ENCODE measurements around the gene ATG9B.
A peak's percentile ranks its signal among the peaks of the same experiment; 100 is the strongest.

ATG9B gene

DNA sequence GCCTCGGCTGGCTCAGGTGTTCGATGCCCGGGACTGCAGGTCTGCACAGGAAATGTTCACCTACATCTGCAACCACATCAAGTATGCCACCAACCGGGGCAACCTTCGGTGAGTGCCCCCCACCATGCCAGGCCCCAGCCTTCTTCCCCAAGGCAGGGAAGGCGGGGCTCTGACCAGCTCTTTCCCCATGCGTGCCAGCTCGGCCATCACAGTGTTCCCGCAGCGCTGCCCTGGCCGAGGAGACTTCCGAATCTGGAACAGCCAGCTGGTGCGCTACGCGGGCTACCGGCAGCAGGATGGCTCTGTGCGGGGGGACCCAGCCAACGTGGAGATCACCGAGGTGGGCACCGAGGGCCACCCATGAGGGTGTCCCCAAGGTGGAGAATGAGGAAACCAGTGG, 26.0 kb downstream of the ATG9B start:
- DNase-seq: no peak

DNA sequence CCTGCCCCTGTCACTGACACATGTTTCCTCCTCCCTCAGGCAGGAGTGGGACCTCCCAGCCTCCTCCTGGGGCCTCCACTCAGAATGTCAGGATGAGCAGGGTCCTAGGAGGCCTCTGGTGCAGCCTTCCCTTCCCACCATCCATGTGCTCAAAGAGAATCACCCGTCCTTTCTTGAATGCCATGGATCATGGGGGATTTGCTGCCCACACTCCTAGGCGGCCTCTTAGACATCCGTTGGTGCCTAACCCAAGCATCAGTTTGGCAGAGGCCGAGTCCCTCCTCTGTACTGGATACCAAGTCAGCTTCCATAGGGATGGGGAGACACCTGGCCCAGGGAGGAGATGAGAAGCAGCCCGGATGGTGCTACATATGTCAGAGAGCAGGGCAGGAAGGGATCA, 26.5 kb downstream of the ATG9B start:
- DNase-seq: no peak

DNA sequence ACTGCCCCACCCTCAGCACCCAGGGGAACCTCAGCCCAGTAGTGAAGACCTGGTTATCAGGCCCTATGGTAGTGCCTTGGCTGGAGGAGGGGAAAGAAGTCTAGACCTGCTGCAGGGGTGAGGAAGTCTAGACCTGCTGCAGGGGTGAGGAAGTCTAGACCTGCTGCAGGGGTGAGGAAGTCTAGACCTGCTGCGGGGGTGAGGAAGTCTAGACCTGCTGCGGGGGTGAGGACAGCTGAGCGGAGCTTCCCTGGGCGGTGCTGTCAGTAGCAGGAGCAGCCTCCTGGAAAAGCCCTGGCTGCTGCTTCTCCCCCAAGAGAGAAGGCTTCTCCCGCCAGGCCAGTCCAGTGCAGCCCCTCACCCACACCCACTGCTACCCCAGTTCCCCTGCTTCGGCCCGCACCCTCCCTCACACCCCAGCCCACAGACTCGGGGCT, 27.2 kb downstream of the ATG9B start:
- no peak for DNase-seq

DNA sequence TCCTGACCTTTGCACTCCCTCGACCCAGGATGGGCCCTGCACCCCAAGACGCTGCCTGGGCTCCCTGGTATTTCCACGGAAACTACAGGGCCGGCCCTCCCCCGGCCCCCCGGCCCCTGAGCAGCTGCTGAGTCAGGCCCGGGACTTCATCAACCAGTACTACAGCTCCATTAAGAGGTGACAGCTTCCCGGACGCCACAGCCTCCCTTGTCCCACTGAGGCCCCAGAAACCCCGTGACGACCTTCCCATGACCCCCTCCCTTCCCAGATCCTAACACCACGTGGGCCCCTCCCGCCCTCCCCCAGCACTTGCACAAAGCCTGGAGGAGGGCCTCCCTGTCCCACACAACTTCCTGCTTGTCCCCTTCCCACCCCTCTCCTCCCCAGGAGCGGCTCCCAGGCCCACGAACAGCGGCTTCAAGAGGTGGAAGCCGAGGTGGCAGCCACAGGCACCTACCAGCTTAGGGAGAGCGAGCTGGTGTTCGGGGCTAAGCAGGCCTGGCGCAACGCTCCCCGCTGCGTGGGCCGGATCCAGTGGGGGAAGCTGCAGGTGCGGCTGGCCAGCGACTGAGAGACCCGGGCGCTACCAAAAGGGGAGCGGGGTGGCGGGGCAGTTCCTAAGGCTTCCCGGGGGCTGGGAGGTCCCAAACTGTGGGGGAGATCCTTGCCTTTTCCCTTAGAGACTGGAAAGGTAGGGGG, 27.8 kb downstream of the ATG9B start:
- DNase-seq: no peak

DNA sequence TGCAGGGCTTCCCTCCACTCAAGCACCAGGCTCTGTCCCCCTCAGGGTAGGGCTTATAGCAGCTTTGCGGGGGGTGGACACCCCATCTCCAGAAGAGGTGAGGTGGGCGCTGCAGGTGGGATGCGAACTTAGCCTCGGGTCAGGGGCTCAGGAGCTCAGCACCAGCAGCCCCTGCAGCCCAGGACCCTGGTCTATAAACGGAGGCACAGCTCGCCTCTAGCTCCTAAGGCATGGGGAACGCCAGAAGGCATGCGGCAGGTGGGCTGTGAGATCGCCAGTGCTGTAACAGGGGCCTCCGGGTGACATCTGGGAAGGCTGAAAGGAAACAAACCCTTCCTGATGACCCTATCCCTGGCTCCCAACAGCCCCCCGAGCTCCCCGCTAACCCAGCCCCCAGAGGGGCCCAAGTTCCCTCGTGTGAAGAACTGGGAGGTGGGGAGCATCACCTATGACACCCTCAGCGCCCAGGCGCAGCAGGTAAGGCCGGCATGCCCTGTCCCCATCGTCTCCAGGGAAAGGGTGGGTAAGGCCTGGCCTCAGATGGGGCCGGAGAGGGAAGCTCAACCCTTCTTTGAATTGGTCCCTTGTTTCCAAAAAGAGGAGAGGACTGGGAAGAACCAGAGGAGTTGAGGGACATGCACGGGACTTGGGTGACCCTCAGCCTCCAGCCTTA, 29.3 kb downstream of the ATG9B start:
- no peak for DNase-seq

DNA sequence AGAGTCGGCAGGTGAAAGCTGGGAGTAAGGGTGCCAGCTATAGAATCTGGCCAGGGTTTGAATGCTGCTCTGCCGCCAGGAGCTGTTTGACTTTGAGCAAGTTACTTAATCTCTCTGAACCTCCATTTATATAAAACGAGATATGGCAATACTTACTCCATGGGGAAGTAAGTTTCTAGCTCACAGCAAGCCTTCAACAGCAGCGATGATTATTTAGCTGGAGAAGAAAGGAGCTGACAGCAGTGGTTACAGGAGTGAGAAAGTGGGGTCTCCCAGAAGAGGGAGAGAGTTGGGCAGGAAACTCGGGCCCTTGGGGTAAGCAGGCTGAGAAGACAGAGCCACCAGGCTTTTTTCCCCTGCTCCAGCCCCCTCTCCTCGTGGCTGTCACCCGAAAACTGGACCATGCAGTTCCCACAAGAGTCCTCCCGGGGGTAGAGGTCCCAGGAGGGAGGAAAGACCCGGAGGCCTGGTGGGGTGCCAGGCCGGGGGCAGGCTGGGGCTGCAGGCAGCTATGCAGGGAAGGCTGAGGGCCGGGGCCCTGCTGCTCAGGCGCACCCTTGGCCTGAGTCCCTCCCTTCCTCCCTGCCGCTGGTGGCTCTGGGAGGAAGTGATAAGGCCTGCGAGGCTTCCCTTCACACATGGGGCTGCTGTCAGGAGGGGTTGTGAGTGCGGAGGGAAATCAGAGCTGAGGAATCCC, 30.0 kb downstream of the ATG9B start:
- peak; percentile 78 for DNase-seq

DNA sequence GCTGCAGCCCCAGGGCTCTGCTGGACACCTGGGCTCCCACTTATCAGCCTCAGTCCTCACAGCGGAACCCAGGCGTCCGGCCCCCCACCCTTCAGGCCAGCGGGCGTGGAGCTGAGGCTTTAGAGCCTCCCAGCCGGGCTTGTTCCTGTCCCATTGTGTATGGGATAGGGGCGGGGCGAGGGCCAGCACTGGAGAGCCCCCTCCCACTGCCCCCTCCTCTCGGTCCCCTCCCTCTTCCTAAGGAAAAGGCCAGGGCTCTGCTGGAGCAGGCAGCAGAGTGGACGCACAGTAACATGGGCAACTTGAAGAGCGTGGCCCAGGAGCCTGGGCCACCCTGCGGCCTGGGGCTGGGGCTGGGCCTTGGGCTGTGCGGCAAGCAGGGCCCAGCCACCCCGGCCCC, 30.8 kb downstream of the ATG9B start:
- no peak for DNase-seq

DNA sequence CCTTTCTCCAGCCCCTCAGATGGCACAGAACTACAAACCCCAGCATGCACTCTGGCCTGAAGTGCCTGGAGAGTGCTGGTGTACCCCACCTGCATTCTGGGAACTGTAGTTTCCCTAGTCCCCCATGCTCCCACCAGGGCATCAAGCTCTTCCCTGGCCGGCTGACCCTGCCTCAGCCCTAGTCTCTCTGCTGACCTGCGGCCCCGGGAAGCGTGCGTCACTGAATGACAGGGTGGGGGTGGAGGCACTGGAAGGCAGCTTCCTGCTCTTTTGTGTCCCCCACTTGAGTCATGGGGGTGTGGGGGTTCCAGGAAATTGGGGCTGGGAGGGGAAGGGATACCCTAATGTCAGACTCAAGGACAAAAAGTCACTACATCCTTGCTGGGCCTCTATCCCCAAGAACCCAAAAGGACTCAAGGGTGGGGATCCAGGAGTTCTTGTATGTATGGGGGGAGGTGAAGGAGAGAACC, 31.4 kb downstream of the ATG9B start:
- peak; percentile 87 for DNase-seq

DNA sequence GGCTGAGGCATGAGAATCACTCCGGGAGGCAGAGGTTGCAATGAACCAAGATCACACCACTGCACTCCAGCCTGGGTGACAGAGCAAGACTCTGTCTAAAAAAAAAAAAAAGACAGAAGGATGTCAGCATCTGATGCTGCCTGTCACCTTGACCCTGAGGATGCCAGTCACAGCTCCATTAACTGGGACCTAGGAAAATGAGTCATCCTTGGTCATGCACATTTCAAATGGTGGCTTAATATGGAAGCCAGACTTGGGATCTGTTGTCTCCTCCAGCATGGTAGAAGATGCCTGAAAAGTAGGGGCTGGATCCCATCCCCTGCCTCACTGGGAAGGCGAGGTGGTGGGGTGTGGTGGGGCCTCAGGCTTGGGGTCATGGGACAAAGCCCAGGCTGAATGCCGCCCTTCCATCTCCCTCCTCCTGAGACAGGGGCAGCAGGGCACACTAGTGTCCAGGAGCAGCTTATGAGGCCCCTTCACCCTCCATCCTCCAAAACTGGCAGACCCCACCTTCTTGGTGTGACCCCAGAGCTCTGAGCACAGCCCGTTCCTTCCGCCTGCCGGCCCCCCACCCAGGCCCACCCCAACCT, 32.1 kb downstream of the ATG9B start:
- DNase-seq: no peak

DNA sequence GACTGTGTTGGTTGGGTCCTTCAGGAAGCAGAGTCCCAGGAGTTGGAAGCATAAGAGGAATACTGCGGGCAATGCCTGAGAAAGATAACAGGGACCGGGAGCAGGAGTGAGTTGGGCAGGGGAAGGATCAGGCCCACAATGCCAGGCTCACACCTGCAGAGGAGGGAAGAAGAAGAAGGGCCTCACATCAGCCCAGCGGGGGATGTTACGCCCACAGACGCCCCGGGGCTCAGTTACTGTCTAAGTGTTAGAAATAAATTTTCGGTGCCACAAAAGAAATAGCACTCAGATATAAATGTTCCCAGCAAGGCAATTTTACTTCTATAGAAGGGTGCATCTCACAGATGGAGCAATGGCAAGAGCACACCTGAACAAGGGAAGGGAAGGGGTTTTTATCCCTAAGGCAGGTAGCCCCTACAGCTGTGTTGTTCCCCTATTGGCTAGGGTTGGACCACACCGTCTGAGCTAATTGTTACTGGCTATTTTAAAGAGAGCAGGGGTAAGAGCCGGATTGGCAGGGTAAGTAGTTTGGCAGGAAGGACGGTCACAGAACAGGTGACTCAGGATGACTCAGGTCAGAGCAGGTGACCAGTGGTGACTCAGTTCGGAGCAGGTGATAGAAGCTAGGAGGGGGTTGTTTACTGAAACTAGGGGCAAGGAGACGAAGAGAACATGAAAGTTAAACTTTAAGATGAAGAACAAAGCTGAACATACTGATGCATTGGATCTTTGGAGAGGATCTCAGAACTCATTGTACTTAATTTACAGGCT, 33.7 kb downstream of the ATG9B start, which contains the start of gene NOS3:
Gene NOS3 (plus strand): TSS at position 602 of the 771 bp plus-strand sequence. CDS start 2,787 bp downstream, outside the sequence.
- DNase-seq: peak; percentile 93

DNA sequence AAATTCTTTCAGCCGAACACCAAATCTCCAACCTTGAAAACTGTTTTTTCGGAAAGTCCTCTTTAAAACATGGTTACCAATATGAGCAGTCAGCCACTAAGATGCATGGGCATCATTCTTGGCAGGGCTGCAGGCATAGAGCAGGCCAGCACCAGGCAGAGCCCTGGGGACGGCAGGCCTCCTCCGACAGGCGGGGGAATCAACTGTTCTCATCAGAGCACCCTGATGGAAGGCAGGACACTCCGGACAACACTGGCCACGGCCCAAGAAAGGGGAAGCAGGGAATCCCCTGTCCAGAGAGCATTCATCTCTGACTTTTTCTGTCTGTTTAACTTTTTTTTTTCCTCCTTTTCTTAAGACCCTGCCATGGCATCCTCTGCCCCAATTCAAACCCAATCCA, 34.8 kb downstream of the ATG9B start:
- no peak for DNase-seq

DNA sequence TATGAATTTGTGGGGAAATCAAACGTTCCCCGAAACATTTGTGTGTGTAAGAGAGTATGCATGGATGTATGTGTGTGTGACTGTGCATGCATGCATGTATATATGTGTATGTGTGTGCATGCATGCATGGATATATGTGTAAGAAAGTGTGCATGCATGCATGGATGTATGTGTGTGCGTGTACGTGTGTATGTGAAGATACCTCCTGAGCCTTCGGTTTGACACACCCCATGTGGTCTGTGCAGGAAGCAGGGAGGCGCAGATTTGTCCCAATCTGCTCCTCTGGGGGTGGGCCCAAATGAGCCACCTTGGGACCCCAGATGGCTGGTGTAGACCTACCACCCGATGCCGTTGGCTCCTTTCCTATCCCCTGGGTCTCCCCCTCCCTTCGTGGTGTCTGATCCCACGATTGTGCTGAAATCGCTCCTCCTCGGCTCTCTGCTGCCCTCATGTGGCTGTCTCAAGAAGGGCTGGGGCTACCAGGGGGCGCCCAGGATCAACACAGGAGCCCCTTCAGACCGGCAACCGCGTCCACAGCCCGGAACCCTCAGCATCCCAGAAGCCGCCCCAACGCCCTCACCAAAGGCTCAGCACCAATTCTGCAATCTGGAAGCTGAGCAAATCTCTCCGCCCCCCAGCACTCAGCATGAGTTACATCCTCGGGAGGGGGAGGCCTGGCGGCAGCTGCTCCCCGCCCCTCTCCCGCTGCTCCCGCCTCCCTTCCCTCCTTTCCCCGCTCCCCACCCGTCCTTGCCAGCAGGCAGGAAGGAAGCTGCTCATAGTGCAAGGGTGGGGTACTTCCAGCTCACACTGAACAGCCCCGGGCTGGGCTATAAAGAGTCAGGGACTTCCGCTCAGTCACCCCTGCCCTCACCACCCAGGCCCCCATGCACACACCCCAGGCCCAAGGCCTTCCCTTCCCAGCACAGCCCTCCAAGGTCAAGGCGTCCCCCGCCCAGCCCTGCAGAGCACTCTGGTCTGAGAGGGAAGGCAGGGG, 35.8 kb downstream of the ATG9B start:
- DNase-seq: peak; percentile 84

DNA sequence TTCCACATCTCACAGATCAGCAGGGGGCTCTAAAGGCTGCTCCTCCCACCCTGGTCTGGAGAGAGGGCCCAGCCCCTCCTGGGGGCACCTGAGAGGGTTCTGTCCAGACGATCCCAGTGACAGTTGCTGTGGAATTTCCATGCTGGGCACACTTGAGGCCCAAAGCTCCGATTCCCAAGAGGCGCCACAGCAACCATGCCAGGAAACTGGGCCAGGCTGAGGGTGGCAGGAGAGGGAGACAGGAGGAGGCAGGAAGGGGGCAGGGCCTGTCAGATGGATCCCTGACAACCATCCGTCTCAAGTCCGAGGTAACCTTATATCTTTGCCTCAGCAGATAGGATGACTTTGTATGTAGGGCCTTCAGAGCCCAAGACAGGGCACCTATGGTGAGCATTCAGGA, 37.7 kb downstream of the ATG9B start:
- no peak for DNase-seq

DNA sequence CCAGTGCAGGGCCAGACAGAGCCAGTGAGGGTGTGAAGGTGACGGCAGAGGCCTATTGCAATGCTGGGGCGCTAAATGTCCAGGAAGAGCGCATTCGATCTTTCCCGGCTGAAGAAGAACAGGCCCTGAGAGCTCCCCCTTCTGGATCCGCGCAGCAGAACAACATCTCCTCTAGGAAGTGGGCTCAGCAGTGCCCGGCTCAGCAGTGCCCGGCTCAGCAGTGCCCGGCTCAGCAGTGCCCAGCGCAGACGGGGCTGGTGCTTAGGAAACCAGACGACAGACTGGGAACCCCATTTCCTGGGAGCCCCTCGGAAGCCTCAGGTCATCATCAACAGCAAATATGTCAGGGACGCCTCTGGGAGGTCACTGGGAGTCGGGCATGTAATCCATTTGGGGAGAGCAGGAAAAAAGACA, 38.2 kb downstream of the ATG9B start:
- DNase-seq: peak; percentile 77

DNA sequence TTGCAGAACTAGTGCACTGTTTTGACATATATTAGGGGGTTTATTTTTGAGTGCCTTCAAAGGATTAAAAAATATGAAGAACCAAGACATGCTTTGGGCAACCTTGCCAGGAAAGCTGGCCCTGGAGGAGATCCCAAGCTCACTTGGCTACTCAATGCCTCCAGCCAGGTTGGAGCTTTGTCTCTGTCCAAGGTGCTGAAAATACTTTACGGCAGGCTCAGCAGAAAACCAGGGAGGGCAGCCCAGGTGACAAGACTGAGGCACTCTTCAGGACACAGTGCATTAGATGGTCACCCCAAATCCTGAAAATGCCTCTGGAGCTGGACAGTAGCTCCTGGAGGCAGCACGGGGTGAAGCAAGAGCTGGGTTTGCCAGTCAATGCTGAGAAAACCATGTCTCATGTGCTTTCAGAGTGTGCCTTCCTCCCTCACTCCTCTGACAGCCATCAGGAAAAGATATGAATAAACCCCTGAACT, 40.4 kb downstream of the ATG9B start:
- peak; percentile 75 for DNase-seq

DNA sequence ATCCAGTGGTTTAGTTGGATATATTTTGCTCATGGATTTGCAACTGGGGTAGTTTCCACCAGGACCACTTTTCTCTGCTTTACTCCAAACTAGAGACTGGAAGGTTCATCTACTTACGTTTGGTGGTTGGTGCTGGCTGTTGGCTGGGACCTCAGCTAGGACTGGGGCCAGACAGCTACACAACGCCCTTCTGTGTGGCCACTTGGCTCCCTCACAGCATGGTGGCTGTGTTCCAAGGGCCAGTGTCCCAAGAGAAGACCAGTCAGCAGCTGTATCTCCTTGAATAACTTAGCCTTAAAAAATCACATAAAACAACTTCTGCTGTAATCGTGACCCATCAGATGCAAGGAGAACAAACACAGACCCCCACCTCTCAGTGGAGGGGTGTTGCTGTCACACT, 41.9 kb downstream of the ATG9B start:
- no peak for DNase-seq

DNA sequence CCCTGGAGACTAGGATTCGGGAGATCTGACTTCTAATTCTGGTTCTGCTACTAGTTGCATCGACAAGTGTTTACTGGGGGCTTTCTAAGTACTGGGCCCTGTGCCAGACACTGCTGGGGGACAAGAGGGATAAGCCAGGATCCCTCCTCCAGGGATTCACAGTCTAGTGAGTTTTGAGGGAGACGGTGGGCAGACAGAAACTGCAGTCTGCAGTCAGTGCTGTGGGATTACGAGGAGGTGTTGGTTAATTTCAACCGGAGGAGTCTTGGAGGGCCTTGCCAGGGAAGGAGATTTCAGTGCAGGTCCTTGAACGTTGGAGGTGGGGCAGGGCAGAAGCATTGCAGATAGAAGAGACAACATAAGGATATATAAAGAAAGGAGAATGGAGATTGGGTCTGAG, 42.6 kb downstream of the ATG9B start:
- no peak for DNase-seq

DNA sequence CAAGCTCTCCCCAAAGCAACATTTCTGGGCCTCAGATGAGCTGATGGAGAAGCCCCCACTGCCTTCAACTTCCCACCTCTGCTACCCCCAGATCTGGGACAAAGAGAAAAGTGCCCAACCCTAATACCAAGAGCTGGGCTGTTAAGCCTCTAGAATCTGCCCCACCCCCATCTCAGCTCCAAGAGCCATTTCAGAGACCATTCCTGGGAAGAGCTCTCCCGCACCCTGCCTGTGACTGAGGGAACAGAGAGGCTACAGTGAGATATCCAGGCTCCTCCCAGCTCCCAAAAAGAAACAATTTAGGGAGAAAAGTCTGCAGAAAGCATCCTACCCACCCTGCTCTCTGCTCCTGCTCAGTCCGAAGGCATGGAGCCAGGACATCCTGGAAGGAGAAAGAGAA, 43.6 kb downstream of the ATG9B start:
- DNase-seq: no peak

DNA sequence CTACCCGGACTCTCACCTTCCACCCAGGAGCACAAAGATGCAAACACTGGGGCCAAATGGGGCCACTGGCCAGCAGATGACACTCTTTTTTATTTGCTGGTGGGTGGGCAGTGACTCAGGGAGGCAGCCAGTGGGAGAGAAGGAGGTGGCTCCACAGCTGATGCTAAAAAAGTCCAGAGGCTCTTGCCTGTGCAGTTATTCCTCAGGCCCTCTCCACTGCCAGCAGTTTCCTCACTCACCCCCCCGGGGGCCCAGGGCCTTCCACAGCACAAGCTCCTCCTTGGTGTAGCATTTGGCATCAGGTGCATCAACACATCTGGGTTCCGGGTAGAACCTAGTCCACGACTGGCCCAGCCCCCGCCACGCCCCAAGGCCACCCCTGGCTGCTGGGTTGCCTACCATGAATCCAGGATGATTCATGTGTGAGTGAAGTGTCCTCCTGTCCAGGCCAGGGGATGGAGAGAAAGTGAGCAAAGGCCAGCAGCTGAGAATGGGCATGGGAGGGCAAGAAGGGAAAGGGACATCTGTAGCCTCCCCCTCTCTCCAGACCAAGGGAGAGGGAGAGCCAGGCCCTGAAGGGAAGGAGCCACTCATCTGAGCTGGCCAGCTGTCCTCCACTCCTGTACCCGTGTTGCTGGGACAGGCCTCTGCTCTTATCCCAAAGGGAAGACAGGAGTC, 44.4 kb downstream of the ATG9B start:
- DNase-seq: no peak

DNA sequence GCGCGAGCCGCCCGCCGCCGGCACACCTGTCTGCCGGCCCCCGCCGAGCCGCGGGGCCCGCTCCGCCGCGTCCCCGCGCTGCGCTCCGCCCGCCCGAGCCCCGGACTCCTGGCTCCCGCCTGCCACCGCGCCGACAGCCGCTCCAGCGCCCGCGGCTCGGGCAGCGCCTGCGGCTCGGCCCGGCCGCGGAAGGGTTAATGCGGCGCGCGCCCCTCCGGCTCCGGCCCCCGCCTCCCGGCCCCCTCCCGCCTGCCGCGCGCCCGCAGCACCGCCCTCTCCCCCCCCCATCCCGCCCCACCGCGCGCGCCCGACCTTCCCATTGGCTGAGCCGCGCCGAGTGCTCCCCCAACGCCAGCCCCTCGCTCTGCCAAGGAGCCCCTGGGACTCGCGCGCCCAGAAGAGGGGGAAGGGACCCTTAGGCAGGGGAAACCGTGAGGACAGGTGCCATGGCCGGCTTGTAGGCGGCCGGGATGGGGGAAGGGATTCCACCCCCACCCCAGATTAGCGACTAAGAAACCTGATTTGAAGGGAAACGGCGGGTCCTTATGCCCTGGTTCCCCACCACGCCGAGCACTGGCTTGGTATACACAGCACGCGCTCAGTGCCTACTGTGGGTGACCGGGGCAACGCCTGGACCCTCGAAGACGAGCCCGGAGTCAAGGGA, 46.0 kb downstream of the ATG9B start, which contains the start of gene KCNH2:
Gene KCNH2 (minus strand): TSS at position 196 of the 664 bp plus-strand sequence. CDS start 408 bp downstream, outside the sequence.
- DNase-seq: peak; percentile 74
